D721Med (cell line): ENCODE results near the gene APRT.

Experiments
- DNase-seq: peaks from one replicate; pipeline ENCODE4 v3.0.0; 2011; ENCODE audit warnings: low spot score; ENCODE audit not compliant: insufficient read length
- FAIRE-seq: peaks from 2 replicates; lab custom pipeline; 2011; peaks lifted over from hg19 to GRCh38; lab: Jason Lieb, UNC
- TF ChIP-seq, protein P1 (sequence below): IDR thresholded peaks from 2 replicates; pipeline ENCODE4 v1.5.1; 2012; ENCODE audit warnings: mild to moderate bottlenecking, control low read depth; ENCODE audit not compliant: insufficient read depth; ENCODE audit errors: missing control alignments

APRT gene

DNA sequence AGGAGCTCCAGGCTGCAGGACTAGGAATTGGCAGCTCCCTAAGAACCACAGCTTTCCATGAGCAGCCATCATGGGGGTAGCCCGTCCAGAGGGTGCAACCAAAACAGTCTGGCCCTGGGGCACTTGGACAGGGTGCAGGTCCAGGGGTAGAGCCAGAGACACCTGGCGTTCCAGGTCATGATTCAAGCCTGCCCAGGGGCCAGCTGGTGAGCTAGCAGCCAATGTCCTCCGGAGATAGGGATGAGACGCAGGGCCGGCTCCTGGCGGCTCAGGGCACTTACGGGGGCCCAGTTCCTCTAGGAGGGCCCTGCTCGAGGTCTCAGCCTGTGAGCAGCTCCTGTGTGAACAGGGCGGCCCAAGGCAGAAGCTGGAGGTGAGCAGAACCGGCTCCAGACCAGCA is 48.8 kb downstream of the APRT start:
- no peak for FAIRE-seq
- TF ChIP-seq, protein P1, sequence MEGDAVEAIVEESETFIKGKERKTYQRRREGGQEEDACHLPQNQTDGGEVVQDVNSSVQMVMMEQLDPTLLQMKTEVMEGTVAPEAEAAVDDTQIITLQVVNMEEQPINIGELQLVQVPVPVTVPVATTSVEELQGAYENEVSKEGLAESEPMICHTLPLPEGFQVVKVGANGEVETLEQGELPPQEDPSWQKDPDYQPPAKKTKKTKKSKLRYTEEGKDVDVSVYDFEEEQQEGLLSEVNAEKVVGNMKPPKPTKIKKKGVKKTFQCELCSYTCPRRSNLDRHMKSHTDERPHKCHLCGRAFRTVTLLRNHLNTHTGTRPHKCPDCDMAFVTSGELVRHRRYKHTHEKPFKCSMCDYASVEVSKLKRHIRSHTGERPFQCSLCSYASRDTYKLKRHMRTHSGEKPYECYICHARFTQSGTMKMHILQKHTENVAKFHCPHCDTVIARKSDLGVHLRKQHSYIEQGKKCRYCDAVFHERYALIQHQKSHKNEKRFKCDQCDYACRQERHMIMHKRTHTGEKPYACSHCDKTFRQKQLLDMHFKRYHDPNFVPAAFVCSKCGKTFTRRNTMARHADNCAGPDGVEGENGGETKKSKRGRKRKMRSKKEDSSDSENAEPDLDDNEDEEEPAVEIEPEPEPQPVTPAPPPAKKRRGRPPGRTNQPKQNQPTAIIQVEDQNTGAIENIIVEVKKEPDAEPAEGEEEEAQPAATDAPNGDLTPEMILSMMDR, result no peak
- no peak for DNase-seq

DNA sequence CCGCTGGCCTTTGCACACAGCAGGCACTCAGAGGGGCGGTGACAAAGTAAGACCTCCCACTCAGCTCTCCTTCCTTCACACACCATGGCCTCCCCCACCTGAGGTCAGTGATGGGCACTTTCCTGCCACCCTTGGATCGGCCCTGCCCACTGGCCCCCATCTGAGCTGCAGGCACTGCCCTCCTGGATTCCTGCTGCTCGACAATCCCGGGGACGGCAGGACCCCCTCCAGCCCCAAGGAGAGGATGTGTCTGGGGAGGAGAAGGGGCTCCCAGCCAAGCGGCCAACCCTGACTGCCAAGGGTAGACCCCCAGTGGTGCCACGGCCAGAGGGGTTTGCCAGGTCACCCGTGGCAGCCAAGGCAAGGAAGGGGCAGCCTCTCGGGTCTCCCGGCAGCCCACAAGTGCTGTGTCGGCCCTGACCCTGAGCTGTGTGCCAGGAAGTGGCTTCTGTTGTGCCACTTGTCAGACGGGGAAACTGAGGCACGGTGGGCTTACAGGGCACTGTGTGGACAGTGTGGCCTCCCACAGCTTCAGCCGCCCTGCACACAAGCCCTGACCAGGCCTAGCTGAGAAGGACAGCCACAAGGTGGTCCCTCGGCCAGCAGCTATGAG is 49.4 kb downstream of the APRT start:
- TF ChIP-seq, protein P1, result no peak
- DNase-seq (no peak), FAIRE-seq (no peak)

DNA sequence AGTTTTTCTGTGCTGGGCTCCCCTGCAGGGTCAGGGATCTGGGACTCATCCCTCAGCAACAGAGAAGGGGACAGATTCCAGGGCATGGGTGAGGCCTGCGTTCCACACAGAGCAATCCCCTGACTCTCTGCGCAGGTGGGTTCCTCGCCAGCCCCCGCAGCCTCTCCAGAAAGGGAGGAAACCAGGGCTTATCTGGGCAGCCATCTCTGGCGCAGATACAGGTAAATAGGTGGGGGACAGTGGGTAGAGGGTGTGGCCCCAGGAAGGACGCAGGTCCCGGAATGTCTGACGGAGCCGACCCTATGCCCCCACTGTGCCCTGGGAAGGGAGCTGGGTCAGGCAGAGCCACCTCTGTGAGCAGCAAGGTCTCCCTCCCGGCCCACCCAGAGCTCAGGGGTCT is 49.9 kb downstream of the APRT start:
- DNase-seq, result no peak
- FAIRE-seq, result no peak
- TF ChIP-seq, protein P1, result no peak

DNA sequence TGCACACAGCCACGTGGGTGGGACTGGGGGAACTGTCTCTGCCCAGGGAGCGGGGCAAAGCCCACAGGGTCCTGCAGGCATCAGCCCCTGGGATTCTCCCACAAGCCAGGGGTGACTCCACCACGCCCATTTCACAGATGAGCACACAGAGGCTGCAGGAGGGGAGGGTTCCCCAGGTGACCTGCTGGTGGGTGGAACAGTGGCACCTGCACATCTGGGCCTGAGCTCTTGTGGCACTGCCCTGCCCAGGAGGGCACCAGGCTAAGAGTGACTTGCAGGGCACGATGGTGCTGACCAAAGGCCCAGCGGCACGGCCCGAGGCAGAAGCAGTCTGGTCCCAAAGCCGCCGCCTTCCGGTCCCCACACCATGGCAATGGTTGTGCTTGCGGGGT is 50.6 kb downstream of the APRT start:
- DNase-seq, result no peak
- TF ChIP-seq, protein P1, result no peak
- FAIRE-seq, result no peak

DNA sequence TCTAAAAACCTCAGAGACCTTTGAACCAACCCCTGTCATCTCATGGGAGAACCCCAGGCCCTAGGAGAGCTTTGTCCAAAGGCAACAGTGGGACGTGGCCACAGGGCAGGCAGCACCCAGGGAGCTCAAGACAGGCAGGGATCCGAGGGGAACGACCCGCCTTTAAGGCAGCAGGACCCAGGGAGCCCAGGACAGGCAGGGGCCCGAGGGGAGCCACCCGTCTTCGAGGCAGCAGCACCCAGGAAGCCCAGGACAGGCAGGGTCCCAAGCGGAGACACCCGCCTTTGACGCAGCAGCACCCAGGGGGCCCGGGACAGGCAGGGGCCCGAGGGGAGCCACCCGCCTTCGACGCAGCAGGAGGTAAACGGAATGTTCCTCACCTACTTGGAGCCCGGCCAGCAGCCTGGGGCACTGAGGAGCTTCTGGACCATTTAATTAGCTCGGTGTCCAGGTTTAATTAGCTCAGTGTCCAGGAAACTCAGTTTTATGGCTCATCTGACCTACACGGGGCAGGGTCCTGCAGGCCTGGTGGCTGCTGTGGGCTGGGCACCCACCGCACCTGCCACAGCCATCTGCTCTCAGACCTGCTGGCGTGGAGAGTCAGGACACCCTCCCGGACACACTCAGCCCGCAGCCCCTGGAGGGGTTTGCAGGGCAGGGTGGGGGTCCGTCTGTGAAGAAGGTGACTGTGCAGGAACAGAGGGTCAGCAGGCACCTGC is 51.1 kb downstream of the APRT start:
- TF ChIP-seq, protein P1, result no peak
- no peak for FAIRE-seq

DNA sequence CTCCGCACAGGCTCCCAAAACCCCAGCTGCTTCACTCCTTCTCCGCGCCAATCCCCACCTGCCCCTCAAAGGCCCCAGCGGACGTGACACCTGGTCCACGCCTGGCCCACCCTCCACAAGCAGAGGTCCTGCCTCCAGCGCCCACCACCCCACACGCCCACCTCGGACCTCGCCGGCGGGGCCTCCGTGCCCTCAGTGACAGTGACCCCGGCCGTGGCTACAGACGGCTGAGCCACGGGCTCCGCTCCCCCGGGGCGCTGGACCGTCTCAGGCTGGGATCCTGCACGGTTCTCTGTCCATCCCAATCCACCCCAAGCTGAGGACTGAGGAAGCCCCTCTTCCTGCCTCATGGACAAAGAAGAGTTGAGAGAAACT is 51.8 kb downstream of the APRT start:
- TF ChIP-seq, protein P1, result no peak
- DNase-seq (no peak), FAIRE-seq (no peak)

More for the DNA sequence above, 51.1 kb downstream of the APRT start:
- DNase-seq, result no peak
